Endothelial cell of umbilical vein (primary cell): ENCODE results near the gene MRGPRF. TPM values are rescaled to one million over a fixed set of nuclear protein-coding genes. Genes with fewer than 3 reads are reported as not detected.

Source experiments
- BruUV-seq: library from RNA; stranded (reverse); fragments of 400-500 nt; replicated peaks from 2 replicates; lab custom pipeline; 2021; lab: Mats Ljungman, UMichigan
- CTCF ChIA-PET: fragments of 300-600, 350-600 bp; sonication (Branson Sonifier 250); formaldehyde crosslinking; loops from one replicate; lab custom pipeline; 2021; ENCODE audit warnings: antibody characterized with exemption, inconsistent platforms; lab: Charles Lee
- POLR2A ChIA-PET: fragments of 300-600, 350-600 bp; sonication (Branson Sonifier 250); formaldehyde crosslinking; loops from one replicate; lab custom pipeline; 2021; ENCODE audit warnings: antibody characterized with exemption, inconsistent platforms; lab: Charles Lee
- DNase-seq: peaks from one replicate; pipeline ENCODE4 v3.0.0-alpha.2; 2011; ENCODE audit warnings: low read depth, low spot score
- FAIRE-seq: peaks from 2 replicates; lab custom pipeline; 2011; peaks lifted over from hg19 to GRCh38; lab: Jason Lieb, UNC
- H2AFZ ChIP-seq: 2 replicates; pipeline ENCODE4 v1.6.0; 2012; ENCODE audit warnings: low read depth, low read length, control low read depth, inconsistent platforms
- H3K27ac ChIP-seq: 2 replicates; pipeline ENCODE4 v1.5.1; 2011; ENCODE audit warnings: low read depth, mild to moderate bottlenecking, control low read depth, low read length, moderate library complexity; ENCODE audit not compliant: insufficient read depth
- H3K27me3 ChIP-seq, 2 experiments: 2 replicates each; pipeline versions ENCODE4 v1.6.0 to v1.6.1; 2011; ENCODE audit warnings: low read length in 2 of 2, mixed read lengths in 1 of 2; ENCODE audit not compliant: control insufficient read depth in 2 of 2, insufficient read depth in 2 of 2
- H3K36me3 ChIP-seq, 2 experiments: 2 replicates in 1 of 2; 3 replicates in 1 of 2; pipeline ENCODE4 v1.5.1; 2011; ENCODE audit warnings: low read length in 2 of 2, mild to moderate bottlenecking in 1 of 2, moderate library complexity in 1 of 2; ENCODE audit not compliant: control insufficient read depth in 2 of 2, insufficient read depth in 2 of 2; ENCODE audit errors: extremely low read depth in 1 of 2
- H3K4me1 ChIP-seq: 3 replicates; pipeline ENCODE4 v1.5.1; 2011; ENCODE audit warnings: mild to moderate bottlenecking, low read length; ENCODE audit not compliant: control insufficient read depth, insufficient read depth; ENCODE audit errors: extremely low read depth
- H3K4me2 ChIP-seq: 2 replicates; pipeline ENCODE4 v1.6.1; 2011; ENCODE audit warnings: low read length, control low read depth, mixed read lengths; ENCODE audit not compliant: insufficient read depth
- H3K4me3 ChIP-seq, 3 experiments: fragments of 200-600 bp in 1 of 3; sonication (generic), shearing (Covaris generic) in 1 of 3; replicated peaks in 1 of 3; 2 replicates each; pipeline ENCODE4 v1.5.1; 2011 to 2016; ENCODE audit warnings: control low read depth in 3 of 3, low read length in 3 of 3, mild to moderate bottlenecking in 2 of 3, inconsistent platforms in 1 of 3, low read depth in 1 of 3, moderate library complexity in 1 of 3; ENCODE audit not compliant: insufficient read depth in 1 of 3
- H3K79me2 ChIP-seq: 2 replicates; pipeline ENCODE4 v1.6.0; 2012; ENCODE audit warnings: low read length, inconsistent platforms; ENCODE audit not compliant: control insufficient read depth, insufficient read depth
- H3K9ac ChIP-seq: replicated peaks from 2 replicates; pipeline ENCODE3; 2011; ENCODE audit warnings: low read length, control low read depth; ENCODE audit not compliant: insufficient read depth; ENCODE audit errors: extremely low read depth
- H3K9me1 ChIP-seq: replicated peaks from 3 replicates; pipeline ENCODE4 v1.6.0; 2011; ENCODE audit warnings: mild to moderate bottlenecking, low read length; ENCODE audit not compliant: control insufficient read depth, insufficient read depth; ENCODE audit errors: extremely low read depth
- H3K9me3 ChIP-seq: replicated peaks from 2 replicates; pipeline ENCODE4 v1.5.1; 2012; ENCODE audit warnings: low read length, inconsistent platforms; ENCODE audit not compliant: control insufficient read depth, insufficient read depth
- H4K20me1 ChIP-seq: replicated peaks from 2 replicates; pipeline ENCODE3; 2011; ENCODE audit warnings: mild to moderate bottlenecking, low read length; ENCODE audit not compliant: control insufficient read depth, insufficient read depth; ENCODE audit errors: extremely low read depth
- EZH2 ChIP-seq: IDR thresholded peaks from 2 replicates; pipeline ENCODE4 v1.6.1; 2012; ENCODE audit warnings: borderline replicate concordance, low read depth, mild to moderate bottlenecking, moderate library complexity, low read length, inconsistent platforms; ENCODE audit not compliant: severe bottlenecking
- FOS ChIP-seq: IDR thresholded peaks from 2 replicates; pipeline ENCODE4 v1.6.1; 2011; ENCODE audit warnings: mild to moderate bottlenecking, low read length, moderate library complexity, borderline replicate concordance; ENCODE audit not compliant: insufficient read depth
- GATA2 ChIP-seq: IDR thresholded peaks from 2 replicates; pipeline ENCODE4 v1.7.0; 2011; ENCODE audit warnings: low read depth, mild to moderate bottlenecking, moderate library complexity, mixed read lengths, low read length; ENCODE audit not compliant: insufficient read length, insufficient read depth
- JUN ChIP-seq: IDR thresholded peaks from 2 replicates; pipeline ENCODE4 v1.6.1; 2011; ENCODE audit warnings: borderline replicate concordance, low read depth; ENCODE audit not compliant: insufficient read length, insufficient read depth
- MYC ChIP-seq: IDR thresholded peaks from one replicate; pipeline ENCODE4 v1.6.1; 2011; ENCODE audit warnings: mild to moderate bottlenecking, low read depth, low read length
- POLR2A ChIP-seq: IDR thresholded peaks from 2 replicates; pipeline ENCODE4 v1.6.1; 2012; ENCODE audit warnings: low read depth, mild to moderate bottlenecking, control low read depth, low read length
- POLR2AphosphoS5 ChIP-seq: IDR thresholded peaks from 2 replicates; pipeline ENCODE4 v1.6.1; 2012; ENCODE audit warnings: low read depth, mild to moderate bottlenecking, control low read depth, low read length, moderate library complexity; ENCODE audit not compliant: insufficient read depth
- dilution Hi-C: fragments of 300-500 bp; cut with MboI; formaldehyde crosslinking; loops from one replicate; pipeline ENCODE4 v1.15.0; 2019; ENCODE audit warnings: low sequenced_read_pairs; ENCODE audit not compliant: extremely low pct_ligation_motif_present
- intact Hi-C: fragments of 100-400 bp; cut with micrococcal nuclease; formaldehyde crosslinking; loops from one replicate; pipeline ENCODE4 v1.10.0; 2022
- polyA plus RNA-seq, 4 experiments: library from polyadenylated mRNA; depleted of rRNA in 3 of 4; stranded (reverse) in 3 of 4; unstranded in 1 of 4; fragments of >200 nt; gene quantifications; 2 replicates each; pipeline versions ENCODE4 v1.2.1 to v1.2.3, GENCODE V29; 2011 to 2012; ENCODE audit warnings: missing spikeins in 1 of 4
- total RNA-seq: library from RNA; stranded (reverse); gene quantifications from 2 replicates; pipeline ENCODE4 v1.2.3, GENCODE V29; 2021
- TF ChIP-seq, protein P1 (sequence below), 2 donors: IDR thresholded peaks; 1 replicate in 1 of 2; 2 replicates in 1 of 2; pipeline ENCODE4 v1.5.1; 2011; ENCODE audit warnings: low read length in 2 of 2, mild to moderate bottlenecking in 2 of 2, moderate library complexity in 2 of 2, control low read depth in 1 of 2, inconsistent platforms in 1 of 2, low read depth in 1 of 2; ENCODE audit not compliant: insufficient read depth in 1 of 2; ENCODE audit errors: extremely low read depth in 1 of 2
- TF ChIP-seq, protein P2 (sequence below): IDR thresholded peaks from 2 replicates; pipeline ENCODE4 v1.6.1; 2011; ENCODE audit not compliant: insufficient read depth, insufficient read length

MRGPRF gene
- total and polyA plus RNA-seq, 2 donors (not counting 3 experiments of a cell fraction or from before 2014, with no cell fraction given), result not detected

GRCh38 chr11:69030301-69030700 is 17.3 kb upstream of the MRGPRF start:
- H3K4me2 ChIP-seq, result no peak overlapping the region
- CTCF ChIA-PET, result interaction anchor here (1.0 kb wide), 2 partner anchors 10 to 14 kb away, joined by 3 read pairs; no protein-coding TSS in a partner anchor

More at GRCh38 chr11:69030301-69030700, 17.3 kb upstream of the MRGPRF start:
- no peak for FAIRE-seq
- Histone ChIP-seq H3K79me2 (no peaks in the 10 kb centered on the region), H3K36me3 (no peaks in the 10 kb centered on the region), H3K27me3 (peaks cover 0 to 5% of the 10 kb centered on the region in 2 experiments), H4K20me1 (no peaks in the 10 kb centered on the region), H2AFZ (no peak overlapping the region), H3K9me1 (no peaks in the 10 kb centered on the region), H3K4me1 (no peaks in the 10 kb centered on the region), H3K4me3 (no peak overlapping the region), H3K9me3 (no peaks in the 10 kb centered on the region), H3K9ac (no peak overlapping the region), H3K27ac (no peak overlapping the region)
- intact Hi-C loops, result no loop called here
- POLR2A ChIA-PET, result no interaction called here
- TF ChIP-seq MYC, result no peak
- TF ChIP-seq FOS, result no peak
- no peak for TF ChIP-seq EZH2
- no peak for TF ChIP-seq POLR2AphosphoS5
- TF ChIP-seq POLR2A, result no peak
- TF ChIP-seq, protein P1, sequence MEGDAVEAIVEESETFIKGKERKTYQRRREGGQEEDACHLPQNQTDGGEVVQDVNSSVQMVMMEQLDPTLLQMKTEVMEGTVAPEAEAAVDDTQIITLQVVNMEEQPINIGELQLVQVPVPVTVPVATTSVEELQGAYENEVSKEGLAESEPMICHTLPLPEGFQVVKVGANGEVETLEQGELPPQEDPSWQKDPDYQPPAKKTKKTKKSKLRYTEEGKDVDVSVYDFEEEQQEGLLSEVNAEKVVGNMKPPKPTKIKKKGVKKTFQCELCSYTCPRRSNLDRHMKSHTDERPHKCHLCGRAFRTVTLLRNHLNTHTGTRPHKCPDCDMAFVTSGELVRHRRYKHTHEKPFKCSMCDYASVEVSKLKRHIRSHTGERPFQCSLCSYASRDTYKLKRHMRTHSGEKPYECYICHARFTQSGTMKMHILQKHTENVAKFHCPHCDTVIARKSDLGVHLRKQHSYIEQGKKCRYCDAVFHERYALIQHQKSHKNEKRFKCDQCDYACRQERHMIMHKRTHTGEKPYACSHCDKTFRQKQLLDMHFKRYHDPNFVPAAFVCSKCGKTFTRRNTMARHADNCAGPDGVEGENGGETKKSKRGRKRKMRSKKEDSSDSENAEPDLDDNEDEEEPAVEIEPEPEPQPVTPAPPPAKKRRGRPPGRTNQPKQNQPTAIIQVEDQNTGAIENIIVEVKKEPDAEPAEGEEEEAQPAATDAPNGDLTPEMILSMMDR (IDR thresholded peaks at IDR 0.05; ENCODE audit: extremely low read depth in 1 of 2, insufficient read depth in 1 of 2, low read depth in 1 of 2, low read length in 2 of 2), result no peak
- TF ChIP-seq, protein P2, sequence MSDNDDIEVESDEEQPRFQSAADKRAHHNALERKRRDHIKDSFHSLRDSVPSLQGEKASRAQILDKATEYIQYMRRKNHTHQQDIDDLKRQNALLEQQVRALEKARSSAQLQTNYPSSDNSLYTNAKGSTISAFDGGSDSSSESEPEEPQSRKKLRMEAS, result no peak
- TF ChIP-seq JUN, result no peak
- TF ChIP-seq GATA2, result no peak
- no TSS peak for BruUV-seq
- DNase-seq, result no peak
- dilution Hi-C loops, result no loop called here
